ENCODE results near the gene MALL.
"Not testable (repeated sequence)": the region's sequence is repeated elsewhere in the genome, so short reads cannot be mapped to it uniquely, and the experiment has no call there.

Gene MALL

GRCh38 chr2:110115291-110116032 lies at the start of gene MALL:
Gene MALL (minus strand): TSS chr2:110115822. CDS start chr2:110115792, 30 bp downstream.
- DNase-seq, result no peak

GRCh38 chr2:110157153-110157793 lies 41.7 kb upstream of the MALL start:
- DNase-seq, result peak; percentile 48

- not testable (repeated sequence) for DNase-seq
Measured at GRCh38 chr2:110154828-110155227, 39.2 kb upstream of the MALL start.

- DNase-seq, result not testable (repeated sequence)
Measured at GRCh38 chr2:110154188-110154587, 38.6 kb upstream of the MALL start.

GRCh38 chr2:110153416-110153815 lies 37.8 kb upstream of the MALL start:
- no peak for DNase-seq

- DNase-seq, result no peak
Measured at GRCh38 chr2:110152943-110153342, 37.3 kb upstream of the MALL start.

GRCh38 chr2:110149330-110150220 lies 34.0 kb upstream of the MALL start:
- DNase-seq, result no peak

GRCh38 chr2:110146945-110147332 lies 31.3 kb upstream of the MALL start:
- DNase-seq, result no peak

GRCh38 chr2:110146183-110146944 lies 30.7 kb upstream of the MALL start:
- DNase-seq, result no peak

- DNase-seq, result no peak
Measured at GRCh38 chr2:110143982-110144381, 28.4 kb upstream of the MALL start.

GRCh38 chr2:110140401-110140800 lies 24.8 kb upstream of the MALL start:
- DNase-seq, result no peak

GRCh38 chr2:110134025-110134424 lies 18.4 kb upstream of the MALL start:
- no peak for DNase-seq

- no peak for DNase-seq
Measured at GRCh38 chr2:110131166-110131565, 15.5 kb upstream of the MALL start.

- no peak for DNase-seq
Measured at GRCh38 chr2:110130757-110131156, 15.1 kb upstream of the MALL start.

GRCh38 chr2:110126906-110127305 lies 11.3 kb upstream of the MALL start:
- DNase-seq, result no peak

GRCh38 chr2:110126086-110126773 lies 10.6 kb upstream of the MALL start:
- no peak for DNase-seq

GRCh38 chr2:110124939-110125691 lies 9.5 kb upstream of the MALL start:
- no peak for DNase-seq

- no peak for DNase-seq
Measured at GRCh38 chr2:110124038-110124825, 8.6 kb upstream of the MALL start.

- DNase-seq, result no peak
Measured at GRCh38 chr2:110121592-110121991, 6.0 kb upstream of the MALL start.

- no peak for DNase-seq
Measured at GRCh38 chr2:110121052-110121334, 5.4 kb upstream of the MALL start.

Data from midbrain (tissue), 1 donor.